HEK293 (cell line): ENCODE measurements around the gene RPL10.

Source experiments
- CTCF ChIA-PET: fragments of 350-600 bp; formaldehyde crosslinking; extraction: SDS; loops from one replicate; lab custom pipeline; 2021; ENCODE audit warnings: antibody characterized with exemption; lab: Yijun Ruan, JAX
- POLR2A ChIA-PET: fragments of 300-600 bp; formaldehyde crosslinking; extraction: SDS; loops from one replicate; lab custom pipeline; 2020; ENCODE audit warnings: antibody characterized with exemption, inconsistent platforms; lab: Yijun Ruan, JAX
- H3K27ac ChIP-seq: fragments of 200-500 bp; sonication (Bioruptor generic); 2 replicates; pipeline ENCODE4 v1.5.1; 2014; ENCODE audit warnings: low read depth, low read length, control low read depth, inconsistent platforms; ENCODE audit errors: extremely low read depth
- H3K36me3 ChIP-seq, 2 experiments: fragments of 200-500 bp in 1 of 2; sonication (Bioruptor generic) in 1 of 2; 1 replicate in 1 of 2; 2 replicates in 1 of 2; pipeline ENCODE4 v1.5.1; 2014 to 2017; ENCODE audit warnings: inconsistent platforms in 2 of 2, low read length in 2 of 2; ENCODE audit not compliant: control insufficient read depth in 2 of 2, insufficient read depth in 1 of 2
- H3K4me1 ChIP-seq: fragments of 200-500 bp; sonication (Bioruptor generic); 2 replicates; pipeline ENCODE4 v1.5.1; 2014; ENCODE audit warnings: mild to moderate bottlenecking, low read length, inconsistent platforms; ENCODE audit not compliant: control insufficient read depth, insufficient read depth
- H3K4me3 ChIP-seq: 2 replicates; pipeline ENCODE4 v1.5.1; 2011; ENCODE audit warnings: low read depth, mild to moderate bottlenecking, control low read depth, low read length, moderate library complexity
- H3K9me3 ChIP-seq: fragments of 200-500 bp; sonication (Bioruptor generic); 2 replicates; pipeline ENCODE4 v1.5.1; 2014; ENCODE audit warnings: low read depth, low read length, inconsistent platforms; ENCODE audit not compliant: control insufficient read depth, insufficient read depth
- GLIS2 ChIP-seq: fragments of 450-650 bp; formaldehyde crosslinking; IDR thresholded peaks from 2 replicates; pipeline ENCODE4 v1.5.1; 2016; ENCODE audit warnings: missing biosample characterization, missing genetic modification characterization
- HOXA7 ChIP-seq: sonication (generic); formaldehyde crosslinking; IDR thresholded peaks from 2 replicates; pipeline ENCODE4 v1.8.1; 2022; ENCODE audit warnings: missing genetic modification reagents, borderline replicate concordance
- KLF10 ChIP-seq: fragments of 450-650 bp; IDR thresholded peaks from 2 replicates; pipeline ENCODE4 v1.5.1; 2018; ENCODE audit warnings: missing biosample characterization, mild to moderate bottlenecking, missing genetic modification characterization
- KLF9 ChIP-seq: fragments of 450-650 bp; formaldehyde crosslinking; IDR thresholded peaks from 2 replicates; pipeline ENCODE4 v1.5.1; 2016; ENCODE audit warnings: missing biosample characterization, missing genetic modification characterization, low read depth
- PRDM2 ChIP-seq: fragments of 450-650 bp; formaldehyde crosslinking; IDR thresholded peaks from 2 replicates; pipeline ENCODE4 v1.5.1; 2016; ENCODE audit warnings: missing biosample characterization, missing genetic modification characterization, borderline replicate concordance
- ZBTB11 ChIP-seq: fragments of 450-650 bp; formaldehyde crosslinking; conservative IDR thresholded peaks from 2 replicates; pipeline ENCODE4 v1.5.1; 2016; ENCODE audit warnings: low read depth, missing biosample characterization, missing genetic modification characterization
- ZBTB48 ChIP-seq: fragments of 450-650 bp; formaldehyde crosslinking; IDR thresholded peaks from 2 replicates; pipeline ENCODE4 v1.5.1; 2016; ENCODE audit warnings: missing biosample characterization, missing genetic modification characterization
- ZBTB6 ChIP-seq: fragments of 450-650 bp; formaldehyde crosslinking; IDR thresholded peaks from 2 replicates; pipeline ENCODE4 v1.5.1; 2017; ENCODE audit warnings: missing biosample characterization, missing genetic modification characterization
- ZNF248 ChIP-seq: fragments of 450-650 bp; formaldehyde crosslinking; IDR thresholded peaks from 2 replicates; pipeline ENCODE4 v1.5.1; 2017; ENCODE audit warnings: missing biosample characterization, missing genetic modification characterization
- ZNF341 ChIP-seq: fragments of 450-650 bp; formaldehyde crosslinking; IDR thresholded peaks from 2 replicates; pipeline ENCODE4; 2016; ENCODE audit warnings: low read depth, missing biosample characterization, missing genetic modification characterization
- ZNF645 ChIP-seq: fragments of 450-650 bp; formaldehyde crosslinking; IDR thresholded peaks from 2 replicates; pipeline ENCODE4; 2016; ENCODE audit warnings: missing biosample characterization, missing genetic modification characterization
- ZNF677 ChIP-seq: fragments of 450-650 bp; IDR thresholded peaks from 2 replicates; pipeline ENCODE4 v1.5.0; 2018; ENCODE audit warnings: missing biosample characterization, mild to moderate bottlenecking, missing genetic modification characterization, moderate library complexity

The RPL10 gene

GRCh38 chrX:154369449-154370299 lies 28.5 kb upstream of the RPL10 start (continued):
- no peak for TF ChIP-seq HOXA7

GRCh38 chrX:154370300-154371016 lies 27.7 kb upstream of the RPL10 start:
- Histone ChIP-seq H3K27ac (peak overlapping the region; percentile 93), H3K9me3 (no peaks in the 10 kb centered on the region), H3K4me1 (peaks cover 16% of the 10 kb centered on the region)
- POLR2A ChIA-PET: interaction anchor here (0.8 to 4.3 kb wide), 31 partner anchors 8 to 576 kb away, joined by 3 to 48 read pairs (median 6); partner anchors contain the start of genes ATP6AP1, DNASE1L1, EMD and HCFC1
- CTCF ChIA-PET: no interaction called here
- TF ChIP-seq PRDM2 (tag by site-specific recombination) (peak; percentile 49; the same call in 1 of the 2 replicates), GLIS2 (tag by site-specific recombination) (no peak), ZNF341 (tag by site-specific recombination) (peak; percentile 80), ZBTB6 (no peak), KLF10 (peak; percentile 12; the same call in 1 of the 2 replicates), ZBTB48 (tag by site-specific recombination) (peak; percentile 10; the same call in 1 of the 2 replicates), KLF9 (tag by site-specific recombination) (0 out of 2 replicates have a peak, but pooled peaks have one; percentile 18), ZNF645 (tag by site-specific recombination) (0 out of 2 replicates have a peak, but pooled peaks have one; percentile 64), ZNF248 (tag by site-specific recombination) (no peak), ZBTB11 (tag by site-specific recombination) (peak; percentile 30; the same call in 1 of the 2 replicates), ZNF677 (0 out of 2 replicates have a peak, but pooled peaks have one; percentile 1)
- TF ChIP-seq, all 188 proteins: peak for 8
- H3K36me3 ChIP-seq: peaks cover 0 to 43% of the 10 kb centered on the region in 2 experiments; a peak in 1 of 3 replicates
- peak overlapping the region; percentile 68 for H3K4me3 ChIP-seq
